Left forelimb (tissue), 1 donor: ENCODE data around the gene NR3C2.
"Not testable (repeated sequence)": the region's sequence is repeated elsewhere in the genome, so short reads cannot be mapped to it uniquely, and the experiment has no call there.

ENCODE experiments used
- DNase-seq: peaks from one replicate; pipeline ENCODE4 v3.0.0-alpha.2; 2018; ENCODE audit warnings: low spot score

NR3C2 gene

GRCh38 chr4:148369919-148370318, 72.3 kb downstream of the NR3C2 start:
- DNase-seq: no peak

DNA sequence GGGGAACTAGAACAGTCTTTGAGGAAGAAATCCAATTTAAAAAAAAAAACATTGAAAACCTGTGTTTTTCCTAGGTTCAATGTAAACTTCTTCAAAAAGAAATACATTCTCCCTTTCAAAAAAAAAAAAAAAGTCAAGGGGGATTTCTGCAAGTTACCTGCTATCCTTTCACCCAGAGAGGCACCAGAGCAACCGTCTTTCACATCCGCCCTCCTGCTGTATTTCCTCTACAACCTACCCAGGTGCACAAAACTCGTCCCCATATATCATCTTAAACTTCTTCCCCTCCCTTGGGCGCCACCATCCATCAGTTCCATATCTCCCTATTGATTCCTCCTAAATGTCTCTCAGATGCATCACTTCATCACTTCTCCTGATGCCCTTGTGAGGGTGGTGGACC, 74.5 kb downstream of the NR3C2 start:
- no peak for DNase-seq

GRCh38 chr4:148366251-148366650, 76.0 kb downstream of the NR3C2 start:
- DNase-seq: no peak

- no peak for DNase-seq
Measured at GRCh38 chr4:148364525-148364924, 77.7 kb downstream of the NR3C2 start.

GRCh38 chr4:148359769-148360168, 82.4 kb downstream of the NR3C2 start:
- no peak for DNase-seq

- no peak for DNase-seq
Measured at GRCh38 chr4:148355442-148356123, 86.6 kb downstream of the NR3C2 start.

GRCh38 chr4:148354186-148354585, 88.0 kb downstream of the NR3C2 start:
- DNase-seq: no peak

DNA sequence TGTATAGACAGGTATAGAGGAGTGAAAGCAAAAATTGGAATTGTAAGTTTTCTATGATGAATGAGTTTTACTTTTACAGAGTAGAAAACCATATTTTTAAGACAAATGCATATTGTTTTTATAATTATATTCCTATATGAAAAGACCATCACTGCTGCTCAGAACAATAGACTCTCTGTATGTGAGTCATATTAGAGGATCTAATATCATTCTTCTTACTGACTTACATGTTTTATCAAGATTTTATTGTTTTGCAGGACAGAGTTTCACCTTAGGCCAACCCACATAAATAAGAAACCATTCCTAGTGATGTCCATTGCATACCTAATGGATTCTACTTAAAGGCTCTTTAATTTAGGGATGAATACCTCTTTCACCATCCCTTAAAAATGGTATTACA, 88.6 kb downstream of the NR3C2 start:
- DNase-seq: no peak

DNA sequence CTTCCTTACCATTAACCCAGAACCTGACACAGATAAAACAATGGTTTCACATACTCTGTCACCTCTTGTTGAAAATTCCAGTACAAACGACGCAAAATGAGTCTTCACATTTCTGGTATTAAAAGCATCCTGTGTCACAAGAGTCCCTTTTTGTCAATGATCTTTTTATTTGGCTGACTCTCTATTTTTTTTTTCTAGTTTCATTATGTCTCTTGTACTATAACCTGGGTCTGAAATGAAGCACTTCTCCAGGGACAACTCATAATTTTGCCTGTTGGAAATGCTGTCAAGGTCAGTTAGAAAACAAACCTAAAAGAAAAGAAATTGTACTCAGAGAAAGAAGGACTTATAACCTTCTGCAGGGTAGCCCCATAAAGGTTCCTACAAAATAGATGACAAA, 93.1 kb downstream of the NR3C2 start:
- DNase-seq: no peak

DNA sequence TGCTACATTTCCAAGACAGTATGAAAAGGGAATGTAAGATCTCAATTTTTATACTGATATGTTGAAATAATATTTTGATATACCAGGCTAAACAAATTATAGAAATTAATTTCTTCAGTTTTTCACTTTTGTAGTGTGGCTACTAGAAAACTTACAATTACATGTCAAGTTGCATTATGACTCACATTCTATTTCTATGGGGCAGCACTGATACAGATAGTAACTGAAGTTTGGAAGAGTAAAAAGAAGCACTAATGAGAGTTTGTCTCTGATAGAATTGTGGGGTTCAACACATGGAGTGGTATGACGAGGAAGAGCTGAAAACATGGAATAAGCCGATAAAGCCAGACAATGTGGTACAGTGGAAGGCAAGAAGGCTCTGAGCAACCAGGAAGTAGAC, 95.6 kb downstream of the NR3C2 start:
- DNase-seq: no peak

- DNase-seq: no peak
Measured at GRCh38 chr4:148345509-148345908, 96.7 kb downstream of the NR3C2 start.

- DNase-seq: no peak
Measured at GRCh38 chr4:148344941-148345340, 97.3 kb downstream of the NR3C2 start.

DNA sequence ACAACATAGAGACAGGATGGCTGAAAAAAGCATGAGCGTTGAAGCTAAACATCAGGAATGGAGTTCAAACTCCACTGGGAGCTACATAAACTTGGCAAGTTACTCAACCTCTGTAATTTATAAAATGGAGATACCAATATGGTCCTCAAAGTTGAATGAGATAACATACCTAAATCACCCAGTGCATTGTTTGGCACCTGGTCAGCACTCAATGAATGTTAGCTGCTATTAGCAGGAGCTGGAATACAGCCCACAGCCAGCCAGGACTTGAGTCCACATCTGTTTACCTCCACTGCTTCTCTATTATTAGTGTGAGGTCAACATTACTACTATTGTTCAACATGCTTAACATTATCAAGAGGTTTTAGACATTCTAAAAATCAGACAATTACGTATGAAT, 97.9 kb downstream of the NR3C2 start:
- DNase-seq: no peak

DNA sequence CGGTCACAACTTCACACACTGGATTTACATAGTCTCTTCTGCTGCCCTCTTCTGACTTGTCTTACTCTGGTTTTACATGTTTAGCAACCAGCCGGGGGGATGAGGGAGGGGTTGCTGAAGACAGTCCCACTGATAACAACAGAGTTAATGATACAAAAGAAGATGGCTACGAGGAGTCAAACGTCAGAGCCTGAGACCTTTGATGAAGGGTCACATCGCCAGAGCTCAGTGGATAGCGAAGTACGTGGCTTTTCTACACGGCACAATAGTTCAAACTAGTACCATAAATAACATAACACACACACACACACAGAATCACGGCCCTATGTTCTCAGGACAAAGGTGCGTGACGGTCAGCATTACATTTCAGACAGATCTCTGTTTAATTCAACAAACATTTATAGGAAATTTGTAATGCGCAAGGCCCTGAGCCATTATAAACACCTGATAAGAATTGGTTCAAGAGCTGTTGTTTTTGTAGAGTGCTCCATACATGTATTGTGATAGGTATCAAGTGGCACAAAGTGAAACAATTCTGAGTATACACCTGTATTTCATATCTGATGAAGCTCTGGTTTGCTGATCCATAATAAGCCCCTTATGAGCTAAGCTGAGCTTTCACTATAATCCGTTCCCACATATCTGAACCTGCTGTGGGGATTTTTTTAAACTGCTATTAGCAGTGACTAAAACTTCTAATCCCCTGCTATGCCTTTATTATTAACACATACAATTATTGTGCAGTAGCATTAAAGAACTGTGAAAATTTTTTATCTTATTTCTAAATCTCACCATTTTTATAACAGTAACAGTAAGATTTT, 100.0 kb downstream of the NR3C2 start:
- DNase-seq: no peak

GRCh38 chr4:148335133-148335532, 107.1 kb downstream of the NR3C2 start:
- DNase-seq: no peak

DNA sequence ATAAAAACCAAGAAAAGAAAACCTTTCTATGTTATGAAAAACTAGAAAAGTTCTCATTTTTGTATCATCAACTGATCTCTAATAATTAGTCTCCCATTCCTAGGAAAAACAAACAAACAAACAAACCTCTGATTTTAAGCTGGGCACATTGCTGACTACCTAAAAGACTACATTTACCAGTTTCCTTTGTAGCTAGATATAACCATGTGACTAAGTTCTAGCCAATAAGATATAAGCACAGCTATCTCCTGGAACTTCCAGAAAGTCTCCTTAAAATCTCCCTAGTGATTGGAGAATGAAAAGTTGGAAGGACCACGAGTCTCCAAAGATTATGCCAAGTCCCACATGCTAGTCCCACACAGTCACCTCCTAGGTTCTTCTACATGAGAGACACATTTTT, 108.9 kb downstream of the NR3C2 start:
- DNase-seq: no peak

GRCh38 chr4:148332486-148332885, 109.7 kb downstream of the NR3C2 start:
- DNase-seq: no peak

DNA sequence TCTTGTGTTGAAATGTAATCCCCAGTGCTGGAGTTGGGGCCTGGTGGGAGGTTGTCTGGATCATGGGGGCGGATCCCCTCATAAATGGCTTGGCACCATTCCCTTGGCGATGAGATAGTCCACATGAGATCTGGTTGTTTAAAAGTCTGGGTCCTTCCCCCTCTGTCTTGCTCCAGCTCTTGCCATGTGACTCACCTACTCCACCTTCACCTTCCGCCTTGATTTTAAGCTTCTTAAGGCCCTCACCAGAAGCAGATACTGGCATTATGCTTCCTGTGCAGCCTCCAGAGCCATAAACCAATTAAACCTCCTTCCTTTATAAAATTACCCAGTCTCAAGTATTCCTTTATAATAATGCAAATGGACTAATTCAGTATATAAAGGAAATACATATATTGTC, 111.5 kb downstream of the NR3C2 start:
- no peak for DNase-seq

DNA sequence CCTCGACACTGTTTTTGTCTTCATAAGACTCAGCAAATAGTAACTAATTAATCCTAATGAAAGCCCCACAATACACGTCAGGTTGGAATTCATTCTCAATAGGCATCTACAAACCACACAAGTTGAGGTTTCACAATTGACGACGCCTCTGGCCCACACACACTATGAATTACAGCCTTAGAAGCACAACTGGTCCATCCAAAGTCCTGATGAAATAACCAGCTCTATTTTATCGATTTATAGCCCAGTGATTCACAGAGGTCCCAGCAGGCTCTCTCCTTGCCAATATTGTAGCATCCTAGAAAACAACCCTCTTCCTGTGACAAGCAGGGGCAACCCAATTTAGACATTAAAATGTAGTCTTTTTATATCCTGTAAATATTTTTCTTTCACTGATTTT, 112.1 kb downstream of the NR3C2 start:
- no peak for DNase-seq

GRCh38 chr4:148329751-148330150, 112.5 kb downstream of the NR3C2 start:
- DNase-seq: no peak

GRCh38 chr4:148327683-148328082, 114.5 kb downstream of the NR3C2 start:
- no peak for DNase-seq

GRCh38 chr4:148323316-148323715, 118.9 kb downstream of the NR3C2 start:
- DNase-seq: not testable (repeated sequence)

GRCh38 chr4:148315049-148315448, 127.2 kb downstream of the NR3C2 start:
- DNase-seq: no peak
